ENCODE measurements around the gene ANKRD24. TPM values are rescaled to one million over a fixed set of nuclear protein-coding genes. Genes with fewer than 3 reads are reported as not detected.
"Not testable (repeated sequence)": the region's sequence is repeated elsewhere in the genome, so short reads cannot be mapped to it uniquely, and the experiment has no call there.

Gene ANKRD24
- total and polyA plus RNA-seq, 2 experiments from 2014 or later: 3.7 to 18.0 TPM

- not testable (repeated sequence) for H4K20me1 ChIP-seq (replicated peaks; ENCODE audit: insufficient read depth); H3K79me2 ChIP-seq (replicated peaks; ENCODE audit: insufficient read depth); H3K27me3 ChIP-seq (ENCODE audit: insufficient read depth); H3K27ac ChIP-seq (ENCODE audit: low read depth); H2AFZ ChIP-seq; H3K4me3 ChIP-seq; ATAC-seq; H3K9me2 ChIP-seq (ENCODE audit: insufficient read depth); H3K4me3 Mint-ChIP-seq; H3K36me3 Mint-ChIP-seq (ENCODE audit: low read depth); H3K4me2 ChIP-seq; DNase-seq (ENCODE audit: low spot score); H3K4me1 ChIP-seq (ENCODE audit: insufficient read depth); H3K9me3 Mint-ChIP-seq; H3K4me1 Mint-ChIP-seq; H3K27me3 Mint-ChIP-seq (ENCODE audit: insufficient read depth, low read depth, poor library complexity); H3K27ac Mint-ChIP-seq; H3K36me3 ChIP-seq (ENCODE audit: insufficient read depth); H3F3A ChIP-seq (replicated peaks; ENCODE audit: low read depth)
Measured at GRCh38 chr19:4157971-4158370, 24.5 kb upstream of the ANKRD24 start.

GRCh38 chr19:4161415-4162077 is 20.9 kb upstream of the ANKRD24 start:
- H3F3A ChIP-seq (replicated peaks; ENCODE audit: low read depth): no peaks in the 10 kb centered on the region
- no peak overlapping the region for H3K27ac Mint-ChIP-seq
- H4K20me1 ChIP-seq (replicated peaks; ENCODE audit: insufficient read depth): no peaks in the 10 kb centered on the region
- no peaks in the 10 kb centered on the region for H3K9me2 ChIP-seq (ENCODE audit: insufficient read depth)
- no peaks in the 10 kb centered on the region for H3K79me2 ChIP-seq (replicated peaks; ENCODE audit: insufficient read depth)
- H3K36me3 ChIP-seq (ENCODE audit: insufficient read depth): no peaks in the 10 kb centered on the region
- no peaks in the 10 kb centered on the region for H3K36me3 Mint-ChIP-seq (ENCODE audit: low read depth)
- peaks cover 4% of the 10 kb centered on the region for H3K27me3 Mint-ChIP-seq (ENCODE audit: insufficient read depth, low read depth, poor library complexity)
- no peak for TF ChIP-seq CTCF (conservative IDR thresholded peaks at IDR 0.05; ENCODE audit: low read depth in 2 of 2)
- TF ChIP-seq ZNF462 (CRISPR knock-in tag; IDR thresholded peaks at IDR 0.05): no peak
- TF ChIP-seq EZH2 (IDR thresholded peaks at IDR 0.05; ENCODE audit: low read depth, unreplicated experiment): no peak
- TF ChIP-seq ETS1 (IDR thresholded peaks at IDR 0.05): no peak
- ATAC-seq: no peak
- no peak overlapping the region for H2AFZ ChIP-seq
- H3K4me2 ChIP-seq: no peak overlapping the region
- H3K4me3 Mint-ChIP-seq: no peak overlapping the region
- no peaks in the 10 kb centered on the region for H3K4me1 ChIP-seq (ENCODE audit: insufficient read depth)
- no peaks in the 10 kb centered on the region for H3K4me1 Mint-ChIP-seq
- H3K27ac ChIP-seq (ENCODE audit: low read depth): no peak overlapping the region
- no peak overlapping the region for H3K4me3 ChIP-seq
- H3K9me3 Mint-ChIP-seq: no peaks in the 10 kb centered on the region
- DNase-seq (ENCODE audit: low spot score): no peak
- no peaks in the 10 kb centered on the region for H3K27me3 ChIP-seq (ENCODE audit: insufficient read depth)
